ENCODE results near the gene INTS4. TPM values are rescaled to one million over a fixed set of nuclear protein-coding genes. Genes with fewer than 3 reads are reported as not detected.

The INTS4 gene
- polyA plus RNA-seq, 3 donors: 23.5 to 41.7 (median 29.0) TPM

DNA sequence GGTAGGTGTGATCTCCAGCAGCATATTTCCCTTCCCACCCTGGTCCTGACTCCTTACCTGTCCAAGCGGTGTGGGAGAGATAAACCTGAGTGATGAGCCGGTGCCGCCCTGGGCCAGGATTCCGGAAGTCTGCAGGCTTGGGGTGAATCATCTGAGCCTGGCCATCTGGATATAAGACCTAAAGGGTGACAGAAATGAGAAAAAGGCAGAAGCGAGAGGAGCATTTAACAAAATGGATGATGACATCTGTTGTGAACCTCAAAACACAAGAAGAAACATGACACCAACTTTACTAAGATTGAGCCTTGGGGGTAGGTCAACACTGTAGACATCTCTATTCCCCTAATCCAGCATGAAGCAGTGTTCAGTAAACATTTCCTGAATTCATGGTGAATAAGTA lies 110.7 kb downstream of the INTS4 start:
- Histone ChIP-seq H3K36me3 (replicated peaks in 1 of 2; ENCODE audit: control insufficient read depth in 1 of 2, insufficient read depth in 2 of 2, low read length in 2 of 2) (peaks cover 67 to 78% of the 10 kb centered on the region in 2 donors), H3K4me3 (replicated peaks in 1 of 3; ENCODE audit: low read depth in 2 of 3, low read length in 3 of 3) (no peak overlapping the region), H3K4me2 (replicated peaks; ENCODE audit: extremely low read depth, low read length, poor library complexity, severe bottlenecking) (no peak overlapping the region), H4K20me1 (ENCODE audit: insufficient read depth, low read length) (no peaks in the 10 kb centered on the region), H3K27me3 (ENCODE audit: control insufficient read depth in 2 of 2, insufficient read depth in 2 of 2, low read length in 2 of 2) (no peaks in the 10 kb centered on the region), H3K4me1 (ENCODE audit: control insufficient read depth in 1 of 2, insufficient read depth in 2 of 2, low read length in 2 of 2) (no peaks in the 10 kb centered on the region), H3K27ac (ENCODE audit: low read depth in 1 of 2, low read length in 2 of 2) (no peak overlapping the region), H3K79me2 (ENCODE audit: insufficient read depth, low read length) (no peaks in the 10 kb centered on the region), H2AFZ (ENCODE audit: insufficient read depth, low read depth, low read length, poor library complexity, severe bottlenecking) (no peak overlapping the region), H3K9ac (ENCODE audit: insufficient read depth, low read length, poor library complexity, severe bottlenecking) (no peak overlapping the region), H3K9me3 (replicated peaks in 1 of 2; ENCODE audit: control insufficient read depth in 1 of 2, insufficient read depth in 1 of 2, low read length in 2 of 2) (no peaks in the 10 kb centered on the region)
- DNase-seq: no peak
- intact Hi-C loops (cut with micrococcal nuclease): no loop called here
- Mint-ChIP-seq H3K27me3 (ENCODE audit: low read depth in 3 of 3) (no peaks in the 10 kb centered on the region), H3K4me1 (no peaks in the 10 kb centered on the region), H3K36me3 (peaks cover 80 to 86% of the 10 kb centered on the region in 2 donors), H3K4me3 (no peak overlapping the region), H3K27ac (peak overlapping the region in 1 of 7 donors; percentile 47), H3K9me3 (no peaks in the 10 kb centered on the region)
- TF ChIP-seq, protein P1, sequence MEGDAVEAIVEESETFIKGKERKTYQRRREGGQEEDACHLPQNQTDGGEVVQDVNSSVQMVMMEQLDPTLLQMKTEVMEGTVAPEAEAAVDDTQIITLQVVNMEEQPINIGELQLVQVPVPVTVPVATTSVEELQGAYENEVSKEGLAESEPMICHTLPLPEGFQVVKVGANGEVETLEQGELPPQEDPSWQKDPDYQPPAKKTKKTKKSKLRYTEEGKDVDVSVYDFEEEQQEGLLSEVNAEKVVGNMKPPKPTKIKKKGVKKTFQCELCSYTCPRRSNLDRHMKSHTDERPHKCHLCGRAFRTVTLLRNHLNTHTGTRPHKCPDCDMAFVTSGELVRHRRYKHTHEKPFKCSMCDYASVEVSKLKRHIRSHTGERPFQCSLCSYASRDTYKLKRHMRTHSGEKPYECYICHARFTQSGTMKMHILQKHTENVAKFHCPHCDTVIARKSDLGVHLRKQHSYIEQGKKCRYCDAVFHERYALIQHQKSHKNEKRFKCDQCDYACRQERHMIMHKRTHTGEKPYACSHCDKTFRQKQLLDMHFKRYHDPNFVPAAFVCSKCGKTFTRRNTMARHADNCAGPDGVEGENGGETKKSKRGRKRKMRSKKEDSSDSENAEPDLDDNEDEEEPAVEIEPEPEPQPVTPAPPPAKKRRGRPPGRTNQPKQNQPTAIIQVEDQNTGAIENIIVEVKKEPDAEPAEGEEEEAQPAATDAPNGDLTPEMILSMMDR (IDR thresholded peaks at IDR 0.05): no peak
- 100% methylated on average over 3 of the region's 5 CpGs for WGBS (ENCODE audit: insufficient coverage)

DNA sequence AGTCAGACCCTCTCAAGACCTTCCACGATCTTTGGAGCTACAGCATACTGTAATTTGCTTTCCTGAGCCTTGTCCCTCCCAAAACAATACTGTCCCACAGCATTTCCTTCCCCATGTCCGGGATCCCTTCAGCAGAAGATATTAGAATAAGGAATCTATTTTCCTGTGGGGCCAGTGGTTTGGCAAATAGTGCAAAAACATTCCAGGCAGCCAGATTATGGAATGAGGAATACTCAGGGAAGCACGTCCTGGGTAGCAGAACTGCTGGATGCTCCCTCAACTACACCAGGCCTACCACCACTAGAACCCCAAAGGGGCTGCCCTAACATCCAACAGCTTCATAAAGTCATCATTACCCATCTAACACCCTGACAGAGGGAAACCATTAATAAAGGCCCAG lies 112.1 kb downstream of the INTS4 start:
- TF ChIP-seq, protein P1 (IDR thresholded peaks at IDR 0.05): no peak
- no peak overlapping the region for H3K4me2 ChIP-seq (replicated peaks; ENCODE audit: extremely low read depth, low read length, poor library complexity, severe bottlenecking)
- no peaks in the 10 kb centered on the region for H3K79me2 ChIP-seq (ENCODE audit: insufficient read depth, low read length)
- H3K27ac ChIP-seq (ENCODE audit: low read depth in 1 of 2, low read length in 2 of 2): no peak overlapping the region
- H4K20me1 ChIP-seq (ENCODE audit: insufficient read depth, low read length): no peaks in the 10 kb centered on the region
- no peaks in the 10 kb centered on the region for H3K4me1 Mint-ChIP-seq
- no peaks in the 10 kb centered on the region for H3K27me3 ChIP-seq (ENCODE audit: control insufficient read depth in 2 of 2, insufficient read depth in 2 of 2, low read length in 2 of 2)
- no peak overlapping the region for H3K4me3 Mint-ChIP-seq
- no peaks in the 10 kb centered on the region for H3K4me1 ChIP-seq (ENCODE audit: control insufficient read depth in 1 of 2, insufficient read depth in 2 of 2, low read length in 2 of 2)
- no peaks in the 10 kb centered on the region for H3K9me3 ChIP-seq (replicated peaks in 1 of 2; ENCODE audit: control insufficient read depth in 1 of 2, insufficient read depth in 1 of 2, low read length in 2 of 2)
- no peak overlapping the region for H3K9ac ChIP-seq (ENCODE audit: insufficient read depth, low read length, poor library complexity, severe bottlenecking)
- H3K27ac Mint-ChIP-seq: no peak overlapping the region
- intact Hi-C loops (cut with micrococcal nuclease): no loop called here
- H3K36me3 ChIP-seq (replicated peaks in 1 of 2; ENCODE audit: control insufficient read depth in 1 of 2, insufficient read depth in 2 of 2, low read length in 2 of 2): peaks cover 78 to 92% of the 10 kb centered on the region in 2 donors
- WGBS (ENCODE audit: insufficient coverage): 83% methylated on average over 1 of the region's 3 CpGs
- H3K27me3 Mint-ChIP-seq (ENCODE audit: low read depth in 3 of 3): no peaks in the 10 kb centered on the region
- peaks cover 80 to 95% of the 10 kb centered on the region in 2 donors for H3K36me3 Mint-ChIP-seq
- no peak for DNase-seq
- no peaks in the 10 kb centered on the region for H3K9me3 Mint-ChIP-seq
- H2AFZ ChIP-seq (ENCODE audit: insufficient read depth, low read depth, low read length, poor library complexity, severe bottlenecking): no peak overlapping the region
- H3K4me3 ChIP-seq (replicated peaks in 1 of 3; ENCODE audit: low read depth in 2 of 3, low read length in 3 of 3): no peak overlapping the region

Data from CD14-positive monocyte (primary cell).